ENCODE results near the gene CCDC57. TPM values are rescaled to one million over a fixed set of nuclear protein-coding genes. Genes with fewer than 3 reads are reported as not detected.

The CCDC57 gene
- total RNA-seq, 2 experiments from 2014 or later: 129 to 135 TPM

DNA sequence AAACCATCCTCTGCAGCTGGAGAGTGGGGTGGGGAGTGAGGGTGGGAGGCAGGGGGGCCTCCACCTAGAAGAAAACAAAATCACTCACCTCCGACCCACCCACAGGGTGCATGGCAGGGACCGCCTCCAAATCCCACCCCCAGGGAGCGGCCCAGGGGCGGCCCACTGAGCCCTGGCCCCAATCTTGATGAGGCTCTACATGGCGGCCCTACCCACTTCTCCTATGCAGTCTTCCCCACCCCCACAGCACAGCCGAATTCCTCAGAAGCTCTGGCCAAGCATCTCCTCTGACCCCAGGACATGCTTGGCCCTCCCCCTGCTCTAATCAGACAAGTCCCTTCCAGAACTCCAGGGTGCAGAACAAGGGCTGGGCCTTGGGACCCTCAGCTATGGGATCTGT, 96.4 kb downstream of the CCDC57 start:
- no peaks in the 10 kb centered on the region for H3K27me3 ChIP-seq (ENCODE audit: control insufficient read depth in 1 of 2, insufficient read depth in 2 of 2, low read length in 2 of 2)
- Mint-ChIP-seq H3K27ac (peak overlapping the region; percentile 27), H3K4me3 (no peak overlapping the region), H3K9me3 (no peaks in the 10 kb centered on the region), H3K36me3 (ENCODE audit: low read depth) (peaks cover 17% of the 10 kb centered on the region), H3K4me1 (ENCODE audit: low read depth) (peaks cover 26% of the 10 kb centered on the region), H3K27me3 (no peaks in the 10 kb centered on the region)
- no peaks in the 10 kb centered on the region for H3K9me3 ChIP-seq (ENCODE audit: control insufficient read depth in 1 of 2, insufficient read depth in 1 of 2, low read length in 2 of 2)
- peaks cover 4% of the 10 kb centered on the region for H3K36me3 ChIP-seq (ENCODE audit: insufficient read depth, low read length)
- H3K4me1 ChIP-seq (ENCODE audit: insufficient read depth, low read length): peaks cover 22% of the 10 kb centered on the region
- H3K4me3 ChIP-seq (ENCODE audit: low read length): no peak overlapping the region
- no peak for ATAC-seq (ENCODE audit: poor library complexity)
- DNase-seq: no peak
- ChIA-PET CTCF (interaction anchor here (0.7 kb wide), 1 partner anchor 31 kb away, joined by 3 read pairs; no protein-coding TSS in a partner anchor), POLR2A (interaction anchor here (0.8 to 1.2 kb wide), 3 partner anchors 9 to 11 kb away, joined by 3 to 5 read pairs (median 3); no protein-coding TSS in a partner anchor)
- TF ChIP-seq, protein P1, sequence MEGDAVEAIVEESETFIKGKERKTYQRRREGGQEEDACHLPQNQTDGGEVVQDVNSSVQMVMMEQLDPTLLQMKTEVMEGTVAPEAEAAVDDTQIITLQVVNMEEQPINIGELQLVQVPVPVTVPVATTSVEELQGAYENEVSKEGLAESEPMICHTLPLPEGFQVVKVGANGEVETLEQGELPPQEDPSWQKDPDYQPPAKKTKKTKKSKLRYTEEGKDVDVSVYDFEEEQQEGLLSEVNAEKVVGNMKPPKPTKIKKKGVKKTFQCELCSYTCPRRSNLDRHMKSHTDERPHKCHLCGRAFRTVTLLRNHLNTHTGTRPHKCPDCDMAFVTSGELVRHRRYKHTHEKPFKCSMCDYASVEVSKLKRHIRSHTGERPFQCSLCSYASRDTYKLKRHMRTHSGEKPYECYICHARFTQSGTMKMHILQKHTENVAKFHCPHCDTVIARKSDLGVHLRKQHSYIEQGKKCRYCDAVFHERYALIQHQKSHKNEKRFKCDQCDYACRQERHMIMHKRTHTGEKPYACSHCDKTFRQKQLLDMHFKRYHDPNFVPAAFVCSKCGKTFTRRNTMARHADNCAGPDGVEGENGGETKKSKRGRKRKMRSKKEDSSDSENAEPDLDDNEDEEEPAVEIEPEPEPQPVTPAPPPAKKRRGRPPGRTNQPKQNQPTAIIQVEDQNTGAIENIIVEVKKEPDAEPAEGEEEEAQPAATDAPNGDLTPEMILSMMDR (IDR thresholded peaks at IDR 0.05): no peak
- no peak overlapping the region for H3K27ac ChIP-seq (ENCODE audit: low read depth in 1 of 2, low read length in 2 of 2)
- intact Hi-C loops (cut with DNase I, micrococcal nuclease): no loop called here

DNA sequence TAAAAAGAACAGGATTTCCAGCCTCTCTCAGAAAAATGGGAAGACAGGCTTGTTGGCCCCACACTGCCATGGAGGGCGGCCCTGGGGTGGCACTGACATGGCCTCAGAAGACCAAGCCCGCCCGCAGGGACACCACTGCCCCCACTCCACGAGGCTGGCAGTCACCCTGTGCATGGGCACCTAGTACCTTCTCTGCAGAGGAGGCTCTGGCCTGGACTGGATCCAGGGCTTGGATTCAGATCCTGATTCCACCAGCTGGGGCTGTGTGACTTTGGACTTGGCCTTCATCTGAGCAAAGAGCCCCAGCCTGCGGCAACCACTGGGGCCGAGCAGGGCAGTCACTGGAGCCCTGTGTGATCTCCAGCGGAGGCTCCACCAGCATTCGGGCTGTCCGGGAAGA, 97.8 kb downstream of the CCDC57 start:
- no peak overlapping the region for H3K4me3 ChIP-seq (ENCODE audit: low read length)
- Mint-ChIP-seq H3K36me3 (ENCODE audit: low read depth) (peaks cover 12% of the 10 kb centered on the region), H3K4me1 (ENCODE audit: low read depth) (peaks cover 18% of the 10 kb centered on the region), H3K4me3 (no peak overlapping the region), H3K27me3 (no peaks in the 10 kb centered on the region), H3K9me3 (no peaks in the 10 kb centered on the region), H3K27ac (no peak overlapping the region)
- ChIA-PET CTCF (no interaction called here), POLR2A (no interaction called here)
- H3K4me1 ChIP-seq (ENCODE audit: insufficient read depth, low read length): peaks cover 8% of the 10 kb centered on the region
- no peak for DNase-seq
- no peak overlapping the region for H3K27ac ChIP-seq (ENCODE audit: low read depth in 1 of 2, low read length in 2 of 2)
- H3K27me3 ChIP-seq (ENCODE audit: control insufficient read depth in 1 of 2, insufficient read depth in 2 of 2, low read length in 2 of 2): no peaks in the 10 kb centered on the region
- intact Hi-C loops (cut with DNase I, micrococcal nuclease): no loop called here
- no peaks in the 10 kb centered on the region for H3K9me3 ChIP-seq (ENCODE audit: control insufficient read depth in 1 of 2, insufficient read depth in 1 of 2, low read length in 2 of 2)
- ATAC-seq (ENCODE audit: poor library complexity): no peak
- TF ChIP-seq, protein P1 (IDR thresholded peaks at IDR 0.05): no peak
- H3K36me3 ChIP-seq (ENCODE audit: insufficient read depth, low read length): peaks cover 4% of the 10 kb centered on the region

DNA sequence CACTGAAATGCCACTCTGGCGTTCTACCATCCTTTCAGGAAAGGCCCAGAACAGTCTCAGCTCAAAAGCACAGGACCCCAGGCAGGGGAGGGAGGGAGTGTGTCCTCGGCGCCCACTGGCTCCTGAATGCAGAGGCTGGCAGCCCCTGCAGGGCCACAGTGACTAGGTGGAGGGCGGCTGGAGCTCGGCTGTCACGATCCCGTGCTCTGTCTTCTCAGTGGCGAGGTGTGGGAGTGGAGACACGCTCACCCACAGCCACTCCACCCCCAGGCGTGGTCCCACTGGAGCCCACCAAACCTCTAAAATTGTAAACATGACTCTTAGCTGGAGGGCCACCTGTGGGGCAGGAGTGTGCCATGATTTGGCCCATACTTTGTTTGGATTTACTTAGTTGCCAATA, 98.2 kb downstream of the CCDC57 start:
- Histone ChIP-seq H3K9me3 (ENCODE audit: control insufficient read depth in 1 of 2, insufficient read depth in 1 of 2, low read length in 2 of 2) (no peaks in the 10 kb centered on the region), H3K4me3 (ENCODE audit: low read length) (no peak overlapping the region), H3K36me3 (ENCODE audit: insufficient read depth, low read length) (peaks cover 4% of the 10 kb centered on the region), H3K27ac (ENCODE audit: low read depth in 1 of 2, low read length in 2 of 2) (no peak overlapping the region), H3K27me3 (ENCODE audit: control insufficient read depth in 1 of 2, insufficient read depth in 2 of 2, low read length in 2 of 2) (no peaks in the 10 kb centered on the region), H3K4me1 (ENCODE audit: insufficient read depth, low read length) (peaks cover 4% of the 10 kb centered on the region)
- Mint-ChIP-seq H3K27ac (no peak overlapping the region), H3K4me1 (ENCODE audit: low read depth) (peaks cover 14% of the 10 kb centered on the region), H3K4me3 (no peak overlapping the region), H3K9me3 (no peaks in the 10 kb centered on the region), H3K27me3 (no peaks in the 10 kb centered on the region), H3K36me3 (ENCODE audit: low read depth) (peaks cover 12% of the 10 kb centered on the region)
- intact Hi-C loops (cut with DNase I, micrococcal nuclease): no loop called here
- TF ChIP-seq, protein P1 (IDR thresholded peaks at IDR 0.05): no peak
- POLR2A ChIA-PET: no interaction called here
- CTCF ChIA-PET: no interaction called here
- ATAC-seq (ENCODE audit: poor library complexity): no peak
- no peak for DNase-seq

Measured in CD4-positive, alpha-beta T cell (primary cell).